Neutrophil (primary cell): ENCODE results near the gene ARFGAP1.

Source experiments
- H3K27ac ChIP-seq: fragments of 200-600 bp; sonication (generic); 2 replicates; pipeline ENCODE4 v1.5.1; 2016; ENCODE audit warnings: mild to moderate bottlenecking, moderate library complexity
- H3K27me3 ChIP-seq: fragments of 200-600 bp; sonication (generic); 2 replicates; pipeline ENCODE4 v1.6.0; 2016; ENCODE audit warnings: mild to moderate bottlenecking
- H3K36me3 ChIP-seq: fragments of 200-600 bp; sonication (generic); 2 replicates; pipeline ENCODE4 v1.5.1; 2017
- H3K4me1 ChIP-seq, 2 experiments: fragments of 200-600 bp in 1 of 2; sonication (generic) in 1 of 2; 1 replicate in 1 of 2; 2 replicates in 1 of 2; pipeline versions ENCODE4 v1.5.1 to v1.6.1; 2013 to 2016; ENCODE audit warnings: low read depth in 1 of 2, low read length in 1 of 2, mild to moderate bottlenecking in 1 of 2, moderate library complexity in 1 of 2; ENCODE audit not compliant: control insufficient read depth in 1 of 2, insufficient read depth in 1 of 2
- H3K4me3 ChIP-seq, 2 experiments: fragments of 200-600 bp in 1 of 2; sonication (generic) in 1 of 2; 1 replicate in 1 of 2; 2 replicates in 1 of 2; pipeline ENCODE4 v1.5.1; 2013 to 2016; ENCODE audit warnings: low read depth in 1 of 2, low read length in 1 of 2, mild to moderate bottlenecking in 1 of 2, moderate library complexity in 1 of 2
- H3K9me3 ChIP-seq: fragments of 200-600 bp; sonication (generic); 2 replicates; pipeline ENCODE4 v1.5.1; 2016
- TF ChIP-seq, protein P1 (sequence below): fragments of 200-600 bp; sonication (generic); IDR thresholded peaks from 2 replicates; pipeline ENCODE4 v1.5.1; 2016; ENCODE audit warnings: antibody characterized with exemption

ARFGAP1 gene

DNA sequence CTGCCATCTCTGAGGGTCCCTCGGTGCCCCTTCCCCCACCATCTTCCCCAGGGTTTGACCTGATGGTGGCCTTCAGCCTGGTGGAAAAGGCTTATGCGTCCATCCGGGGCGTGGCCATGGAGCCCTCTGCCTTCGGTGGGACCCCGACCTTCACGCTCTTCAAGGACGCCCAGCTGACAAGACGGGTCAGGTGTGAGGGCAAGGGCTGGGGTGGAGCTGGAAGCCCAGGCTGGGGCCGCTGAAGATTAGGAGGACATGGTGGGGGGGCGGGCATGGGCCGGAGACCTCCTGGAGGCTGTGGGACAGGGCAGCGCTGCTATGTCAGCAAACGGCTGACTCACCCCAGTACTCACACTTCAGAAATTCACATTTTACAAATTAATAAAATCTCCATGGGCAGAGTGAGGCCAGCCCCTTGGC is 43.9 kb downstream of the ARFGAP1 start:
- Histone ChIP-seq H3K9me3 (no peaks in the 10 kb centered on the region), H3K27ac (no peak overlapping the region), H3K36me3 (no peaks in the 10 kb centered on the region), H3K27me3 (no peaks in the 10 kb centered on the region), H3K4me1 (no peaks in the 10 kb centered on the region), H3K4me3 (no peak overlapping the region)
- TF ChIP-seq, protein P1, sequence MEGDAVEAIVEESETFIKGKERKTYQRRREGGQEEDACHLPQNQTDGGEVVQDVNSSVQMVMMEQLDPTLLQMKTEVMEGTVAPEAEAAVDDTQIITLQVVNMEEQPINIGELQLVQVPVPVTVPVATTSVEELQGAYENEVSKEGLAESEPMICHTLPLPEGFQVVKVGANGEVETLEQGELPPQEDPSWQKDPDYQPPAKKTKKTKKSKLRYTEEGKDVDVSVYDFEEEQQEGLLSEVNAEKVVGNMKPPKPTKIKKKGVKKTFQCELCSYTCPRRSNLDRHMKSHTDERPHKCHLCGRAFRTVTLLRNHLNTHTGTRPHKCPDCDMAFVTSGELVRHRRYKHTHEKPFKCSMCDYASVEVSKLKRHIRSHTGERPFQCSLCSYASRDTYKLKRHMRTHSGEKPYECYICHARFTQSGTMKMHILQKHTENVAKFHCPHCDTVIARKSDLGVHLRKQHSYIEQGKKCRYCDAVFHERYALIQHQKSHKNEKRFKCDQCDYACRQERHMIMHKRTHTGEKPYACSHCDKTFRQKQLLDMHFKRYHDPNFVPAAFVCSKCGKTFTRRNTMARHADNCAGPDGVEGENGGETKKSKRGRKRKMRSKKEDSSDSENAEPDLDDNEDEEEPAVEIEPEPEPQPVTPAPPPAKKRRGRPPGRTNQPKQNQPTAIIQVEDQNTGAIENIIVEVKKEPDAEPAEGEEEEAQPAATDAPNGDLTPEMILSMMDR = no peak

DNA sequence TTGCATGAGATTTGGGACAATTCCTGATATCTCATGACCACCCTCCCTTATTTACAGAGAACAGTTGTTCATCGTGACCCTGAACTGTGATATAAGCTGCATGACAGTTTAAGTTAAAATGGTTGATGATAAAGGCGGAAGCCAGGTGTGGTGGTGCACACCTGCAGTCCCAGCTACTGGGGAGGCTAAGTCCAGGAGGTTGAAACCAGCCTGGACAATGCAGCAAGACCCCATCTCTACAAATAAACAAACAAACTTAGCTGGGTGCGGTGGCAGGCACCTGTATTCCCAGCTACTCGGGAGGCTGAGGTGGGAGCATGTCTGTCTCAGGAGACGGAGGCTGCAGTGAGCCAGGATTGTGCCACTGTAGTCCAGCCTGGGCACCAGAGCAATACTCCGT is 44.4 kb downstream of the ARFGAP1 start:
- Histone ChIP-seq H3K27me3 (peaks cover 3% of the 10 kb centered on the region), H3K27ac (no peak overlapping the region), H3K9me3 (no peaks in the 10 kb centered on the region), H3K36me3 (no peaks in the 10 kb centered on the region), H3K4me3 (no peak overlapping the region), H3K4me1 (no peaks in the 10 kb centered on the region)
- TF ChIP-seq, protein P1 = no peak

DNA sequence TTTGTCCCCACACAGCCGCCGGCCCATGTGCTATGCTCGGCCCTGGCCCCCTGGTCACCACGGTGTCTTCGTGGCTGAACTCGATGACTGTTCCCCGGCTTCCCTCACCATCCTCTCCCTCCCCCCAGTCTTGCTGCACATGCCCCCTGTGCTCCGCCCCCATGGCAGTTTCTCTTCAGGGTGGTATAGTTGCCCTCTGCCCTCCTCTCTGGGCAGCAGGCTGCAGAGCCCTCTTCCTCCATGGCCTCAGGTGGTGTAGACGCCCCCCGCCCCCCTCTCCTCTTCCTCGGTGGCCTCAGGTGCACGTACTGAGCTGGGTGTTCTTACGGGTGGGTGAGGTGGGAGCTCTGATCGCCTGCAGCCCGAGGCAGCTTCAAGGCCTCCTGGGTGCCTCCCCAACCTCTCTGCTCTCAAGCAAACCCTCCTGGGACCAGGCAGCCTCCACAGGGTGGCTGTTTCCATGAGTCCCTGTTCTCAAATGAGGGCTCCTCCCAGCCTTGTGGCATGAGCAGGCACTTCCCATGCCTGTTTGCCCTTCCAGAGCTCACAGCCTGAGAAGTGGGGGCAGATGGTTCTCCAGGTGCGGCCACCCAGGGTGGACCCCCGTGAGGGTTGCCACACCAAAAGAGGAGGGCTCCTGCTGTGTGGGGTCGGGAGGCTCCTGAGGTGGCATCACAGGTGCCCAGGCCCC is 45.1 kb downstream of the ARFGAP1 start:
- no peak overlapping the region for H3K4me3 ChIP-seq
- no peaks in the 10 kb centered on the region for H3K36me3 ChIP-seq
- TF ChIP-seq, protein P1 = no peak
- H3K9me3 ChIP-seq = no peaks in the 10 kb centered on the region
- H3K27ac ChIP-seq = no peak overlapping the region
- peaks cover 9% of the 10 kb centered on the region for H3K27me3 ChIP-seq
- no peaks in the 10 kb centered on the region for H3K4me1 ChIP-seq

DNA sequence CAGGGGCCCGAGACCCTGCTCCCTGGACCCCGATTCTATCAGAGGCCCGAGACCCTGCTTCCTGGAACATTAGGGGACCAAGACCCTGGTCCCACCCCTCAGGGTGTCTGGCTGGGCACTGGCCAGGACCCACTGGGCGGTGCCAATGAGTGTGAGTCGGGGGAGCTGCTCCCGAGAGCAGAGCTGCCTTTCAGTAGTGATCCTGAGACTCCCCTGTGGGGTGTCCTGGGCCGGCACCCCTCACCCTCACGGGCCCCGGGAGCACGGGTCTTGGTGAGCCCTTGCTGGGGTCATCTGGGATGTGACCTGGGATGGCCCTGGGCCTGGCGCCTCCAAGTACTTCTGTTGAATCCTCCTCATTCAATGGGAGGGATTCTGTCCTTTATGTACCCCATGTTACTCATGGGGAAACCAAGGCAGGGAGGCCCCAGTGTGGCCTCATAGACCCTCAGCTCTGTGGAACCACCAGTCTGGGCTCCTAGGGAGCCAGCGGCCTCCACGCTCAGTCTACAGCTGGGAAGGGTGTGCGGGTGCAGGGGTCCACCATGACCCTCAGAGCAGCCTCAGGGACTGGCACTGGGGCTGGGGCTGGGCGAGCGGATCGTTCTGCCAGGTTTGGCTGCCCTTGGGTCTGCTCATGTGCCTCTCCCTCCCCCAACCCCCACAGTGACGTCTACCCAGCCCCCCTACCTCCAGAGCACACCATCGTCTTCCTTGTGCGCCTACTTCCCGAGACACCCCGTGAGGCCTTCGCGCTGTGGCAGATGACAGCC is 46.0 kb downstream of the ARFGAP1 start:
- no peak overlapping the region for H3K27ac ChIP-seq
- H3K27me3 ChIP-seq = peaks cover 18% of the 10 kb centered on the region
- H3K9me3 ChIP-seq = no peaks in the 10 kb centered on the region
- no peaks in the 10 kb centered on the region for H3K4me1 ChIP-seq
- TF ChIP-seq, protein P1 = no peak
- H3K36me3 ChIP-seq = no peaks in the 10 kb centered on the region
- H3K4me3 ChIP-seq = no peak overlapping the region

DNA sequence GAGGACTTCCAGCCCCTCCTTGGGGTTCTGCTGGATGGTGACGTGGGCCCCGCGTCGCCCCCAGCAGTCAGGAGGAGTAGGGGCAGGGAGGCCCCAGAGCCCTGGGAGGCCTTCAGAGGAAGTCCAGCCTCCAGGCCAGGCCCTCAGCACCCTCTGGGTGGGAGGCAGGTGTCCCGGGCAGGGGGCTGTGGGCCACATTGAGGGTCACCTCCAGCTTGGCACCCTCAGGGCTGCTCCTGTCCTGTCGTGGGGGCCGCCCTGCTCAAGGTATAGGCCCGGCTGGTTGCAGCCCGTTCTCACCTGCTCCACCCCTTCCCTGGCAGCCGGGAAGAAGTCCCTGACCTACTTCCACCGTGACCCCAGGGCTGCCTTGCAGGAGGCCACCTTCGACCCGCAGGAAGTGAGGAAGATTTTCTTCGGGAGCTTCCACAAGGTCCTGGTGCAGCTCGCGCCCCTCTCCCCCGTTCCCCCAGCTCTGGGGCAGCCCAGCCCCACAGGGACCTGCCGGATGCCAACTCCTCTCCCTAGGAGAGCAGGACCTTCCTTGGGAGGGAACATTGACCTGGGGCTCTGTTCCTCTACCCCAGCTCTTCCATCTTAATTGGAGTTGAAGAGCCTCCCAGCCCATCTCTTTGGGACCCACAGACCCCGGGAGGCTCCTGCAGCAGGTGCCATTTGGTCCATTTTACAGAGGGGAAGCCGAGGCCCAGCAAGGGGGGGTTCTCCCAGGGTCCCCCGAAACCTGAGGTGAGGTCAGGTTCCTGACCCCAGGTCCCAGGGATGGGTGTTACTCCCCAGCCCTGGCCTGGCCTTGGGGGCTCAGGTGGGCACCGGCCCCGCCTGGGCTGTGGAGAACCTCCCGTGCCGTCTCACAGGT is 46.8 kb downstream of the ARFGAP1 start:
- TF ChIP-seq, protein P1 = no peak
- H3K27ac ChIP-seq = no peak overlapping the region
- H3K27me3 ChIP-seq = peaks cover 26% of the 10 kb centered on the region
- no peaks in the 10 kb centered on the region for H3K9me3 ChIP-seq
- H3K4me3 ChIP-seq = no peak overlapping the region
- no peaks in the 10 kb centered on the region for H3K36me3 ChIP-seq
- H3K4me1 ChIP-seq = no peaks in the 10 kb centered on the region
